Uterus (tissue), 4 donors: Measurements from ENCODE around the gene ANKRD11. TPM values are rescaled to one million over a fixed set of nuclear protein-coding genes. Genes with fewer than 3 reads are reported as not detected.

ENCODE experiments used
- DNase-seq, 2 donors: peaks; one replicate each; pipeline ENCODE4 v3.0.0-alpha.2; 2019 to 2020
- H3K27ac ChIP-seq, 2 donors: fragments of 200-600 bp; sonication (generic); 1 replicate in 1 of 2; 2 replicates in 1 of 2; pipeline ENCODE4 v1.5.1; 2016 to 2018
- H3K27me3 ChIP-seq, 2 donors: fragments of 200-600 bp; sonication (generic); one replicate each; pipeline ENCODE4 v1.5.1; 2018 to 2019; ENCODE audit warnings: control low read depth in 1 of 2
- H3K36me3 ChIP-seq, 2 donors: fragments of 200-600 bp; sonication (generic); one replicate each; pipeline ENCODE4 v1.5.1; 2019; ENCODE audit warnings: control low read depth in 1 of 2
- H3K4me1 ChIP-seq, 2 donors: fragments of 200-600 bp; sonication (generic); one replicate each; pipeline ENCODE4 v1.5.1; 2018 to 2019; ENCODE audit warnings: control low read depth in 1 of 2
- H3K4me3 ChIP-seq, 2 donors: fragments of 200-600 bp; sonication (generic); 1 replicate in 1 of 2; 2 replicates in 1 of 2; pipeline ENCODE4 v1.5.1; 2018 to 2019; ENCODE audit warnings: mild to moderate bottlenecking in 1 of 2
- H3K9me3 ChIP-seq, 2 donors: fragments of 200-600 bp; sonication (generic); one replicate each; pipeline ENCODE4 v1.5.1; 2019; ENCODE audit warnings: control low read depth in 1 of 2
- CTCF ChIP-seq, 4 experiments: fragments of 200-600 bp in 2 of 4; fragments of 450-650 bp in 2 of 4; sonication (generic) in 2 of 4; IDR thresholded peaks; one replicate each; pipeline ENCODE4 v1.5.1; 2016 to 2019; ENCODE audit warnings: antibody characterized with exemption in 4 of 4, mild to moderate bottlenecking in 2 of 4, moderate library complexity in 1 of 4
- POLR2A ChIP-seq, 2 donors: fragments of 450-650 bp; IDR thresholded peaks; one replicate each; pipeline ENCODE4 v1.6.1; 2016; ENCODE audit warnings: antibody characterized with exemption in 2 of 2, mild to moderate bottlenecking in 1 of 2, moderate library complexity in 1 of 2
- intact Hi-C: fragments of 100-400 bp; cut with DNase I; formaldehyde crosslinking; loops from one replicate; pipeline ENCODE4 v1.15.1; 2023; ENCODE audit warnings: low total_unique reads
- total RNA-seq, 4 donors: library from RNA; depleted of rRNA in 3 of 4; stranded (reverse); fragments of >200 nt in 3 of 4; gene quantifications; one replicate each; pipeline versions ENCODE4 v1.1.0 to v1.2.4, GENCODE V29; 2014 to 2023
- donor health status: DM: yes; HTN: yes; CAD: no.

The ANKRD11 gene
- total RNA-seq, 4 donors from 2014 or later: 20.5 to 182 (median 45.5) TPM

GRCh38 chr16:89373355-89374110, 116.8 kb downstream of the ANKRD11 start:
- Histone ChIP-seq H3K27ac (peak overlapping the region in 1 of 2 donors; percentile 56), H3K27me3 (no peaks in the 10 kb centered on the region), H3K4me3 (no peak overlapping the region), H3K9me3 (no peaks in the 10 kb centered on the region), H3K36me3 (no peaks in the 10 kb centered on the region), H3K4me1 (peaks cover 0 to 6% of the 10 kb centered on the region in 2 donors)
- peak in 1 of 2 donors; percentile 40 for DNase-seq
- intact Hi-C loops: no loop called here
- TF ChIP-seq CTCF (IDR thresholded peaks at IDR 0.05) (no peak), POLR2A (IDR thresholded peaks at IDR 0.05) (no peak)

- Histone ChIP-seq H3K4me3 (no peak overlapping the region), H3K9me3 (no peaks in the 10 kb centered on the region), H3K27me3 (no peaks in the 10 kb centered on the region), H3K4me1 (peaks cover 0 to 11% of the 10 kb centered on the region in 2 donors), H3K27ac (no peak overlapping the region), H3K36me3 (no peaks in the 10 kb centered on the region)
- intact Hi-C loops: no loop called here
- no peak for DNase-seq
- TF ChIP-seq CTCF (IDR thresholded peaks at IDR 0.05) (no peak), POLR2A (IDR thresholded peaks at IDR 0.05) (no peak)
Measured at GRCh38 chr16:89371968-89372634, 118.3 kb downstream of the ANKRD11 start.

- no peaks in the 10 kb centered on the region for H3K9me3 ChIP-seq
- intact Hi-C loops: no loop called here
- H3K4me3 ChIP-seq: no peak overlapping the region
- peaks cover 0 to 13% of the 10 kb centered on the region in 2 donors for H3K4me1 ChIP-seq
- no peak for DNase-seq
- TF ChIP-seq POLR2A (IDR thresholded peaks at IDR 0.05) (no peak), CTCF (IDR thresholded peaks at IDR 0.05) (no peak)
- H3K27me3 ChIP-seq: no peaks in the 10 kb centered on the region
- H3K27ac ChIP-seq: no peak overlapping the region
- H3K36me3 ChIP-seq: no peaks in the 10 kb centered on the region
Measured at GRCh38 chr16:89371386-89371785, 119.0 kb downstream of the ANKRD11 start.

- Histone ChIP-seq H3K36me3 (no peaks in the 10 kb centered on the region), H3K27me3 (no peaks in the 10 kb centered on the region), H3K27ac (no peak overlapping the region), H3K4me1 (peaks cover 0 to 13% of the 10 kb centered on the region in 2 donors), H3K4me3 (no peak overlapping the region), H3K9me3 (no peaks in the 10 kb centered on the region)
- intact Hi-C loops: no loop called here
- DNase-seq: no peak
- no peak for TF ChIP-seq CTCF (IDR thresholded peaks at IDR 0.05)
- TF ChIP-seq POLR2A (IDR thresholded peaks at IDR 0.05): no peak
Measured at GRCh38 chr16:89370601-89371000, 119.8 kb downstream of the ANKRD11 start.

GRCh38 chr16:89370081-89370511, 120.3 kb downstream of the ANKRD11 start:
- Histone ChIP-seq H3K36me3 (no peaks in the 10 kb centered on the region), H3K27ac (no peak overlapping the region), H3K4me1 (peaks cover 0 to 13% of the 10 kb centered on the region in 2 donors), H3K4me3 (no peak overlapping the region), H3K27me3 (no peaks in the 10 kb centered on the region), H3K9me3 (no peaks in the 10 kb centered on the region)
- no peak for TF ChIP-seq CTCF (IDR thresholded peaks at IDR 0.05)
- TF ChIP-seq POLR2A (IDR thresholded peaks at IDR 0.05): no peak
- intact Hi-C loops: no loop called here
- no peak for DNase-seq
